Measurements from ENCODE around the gene DCUN1D4.
"Not testable (repeated sequence)": the region's sequence is repeated elsewhere in the genome, so short reads cannot be mapped to it uniquely, and the experiment has no call there.

The DCUN1D4 gene

GRCh38 chr4:51932261-51932660 lies 89.3 kb downstream of the DCUN1D4 start:
- no peaks in the 10 kb centered on the region for H3F3A ChIP-seq (ENCODE audit: insufficient read depth)
- no peaks in the 10 kb centered on the region for H3K79me2 ChIP-seq (ENCODE audit: insufficient read depth, low read length)
- no peaks in the 10 kb centered on the region for H3K9me3 ChIP-seq (ENCODE audit: insufficient read depth, low read length)
- no peak for TF ChIP-seq EZH2phosphoT487 (conservative IDR thresholded peaks at IDR 0.05; ENCODE audit: low read length)
- TF ChIP-seq, protein P1, sequence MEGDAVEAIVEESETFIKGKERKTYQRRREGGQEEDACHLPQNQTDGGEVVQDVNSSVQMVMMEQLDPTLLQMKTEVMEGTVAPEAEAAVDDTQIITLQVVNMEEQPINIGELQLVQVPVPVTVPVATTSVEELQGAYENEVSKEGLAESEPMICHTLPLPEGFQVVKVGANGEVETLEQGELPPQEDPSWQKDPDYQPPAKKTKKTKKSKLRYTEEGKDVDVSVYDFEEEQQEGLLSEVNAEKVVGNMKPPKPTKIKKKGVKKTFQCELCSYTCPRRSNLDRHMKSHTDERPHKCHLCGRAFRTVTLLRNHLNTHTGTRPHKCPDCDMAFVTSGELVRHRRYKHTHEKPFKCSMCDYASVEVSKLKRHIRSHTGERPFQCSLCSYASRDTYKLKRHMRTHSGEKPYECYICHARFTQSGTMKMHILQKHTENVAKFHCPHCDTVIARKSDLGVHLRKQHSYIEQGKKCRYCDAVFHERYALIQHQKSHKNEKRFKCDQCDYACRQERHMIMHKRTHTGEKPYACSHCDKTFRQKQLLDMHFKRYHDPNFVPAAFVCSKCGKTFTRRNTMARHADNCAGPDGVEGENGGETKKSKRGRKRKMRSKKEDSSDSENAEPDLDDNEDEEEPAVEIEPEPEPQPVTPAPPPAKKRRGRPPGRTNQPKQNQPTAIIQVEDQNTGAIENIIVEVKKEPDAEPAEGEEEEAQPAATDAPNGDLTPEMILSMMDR (IDR thresholded peaks at IDR 0.05; ENCODE audit: insufficient read depth, low read length, poor library complexity, severe bottlenecking) = no peak
- no peaks in the 10 kb centered on the region for H3K27me3 ChIP-seq (ENCODE audit: low read length)
- H3K27ac ChIP-seq (ENCODE audit: low read depth, low read length) = no peak overlapping the region
- no peak overlapping the region for H2AFZ ChIP-seq (ENCODE audit: low read depth, low read length, severe bottlenecking)
- no peak overlapping the region for H3K4me2 ChIP-seq (ENCODE audit: low read depth, low read length, poor library complexity, severe bottlenecking)
- H3K36me3 ChIP-seq (ENCODE audit: low read length) = no peaks in the 10 kb centered on the region
- no peaks in the 10 kb centered on the region for H4K20me1 ChIP-seq (ENCODE audit: low read depth, low read length)
- H3K9ac ChIP-seq (ENCODE audit: low read length) = no peak overlapping the region
- H3K9me2 ChIP-seq (replicated peaks; ENCODE audit: insufficient read depth, low read length) = no peaks in the 10 kb centered on the region
- no peak overlapping the region for H3K4me3 ChIP-seq (ENCODE audit: insufficient read depth, low read length, poor library complexity, severe bottlenecking)

- H3K9me2 ChIP-seq (replicated peaks; ENCODE audit: insufficient read depth, low read length) = no peaks in the 10 kb centered on the region
- H3K27ac ChIP-seq (ENCODE audit: low read depth, low read length) = no peak overlapping the region
- H3K9me3 ChIP-seq (ENCODE audit: insufficient read depth, low read length) = no peaks in the 10 kb centered on the region
- TF ChIP-seq, protein P1 (IDR thresholded peaks at IDR 0.05; ENCODE audit: insufficient read depth, low read length, poor library complexity, severe bottlenecking) = no peak
- no peak for TF ChIP-seq EZH2phosphoT487 (conservative IDR thresholded peaks at IDR 0.05; ENCODE audit: low read length)
- no peak overlapping the region for H3K4me3 ChIP-seq (ENCODE audit: insufficient read depth, low read length, poor library complexity, severe bottlenecking)
- no peaks in the 10 kb centered on the region for H3F3A ChIP-seq (ENCODE audit: insufficient read depth)
- no peaks in the 10 kb centered on the region for H3K79me2 ChIP-seq (ENCODE audit: insufficient read depth, low read length)
- H2AFZ ChIP-seq (ENCODE audit: low read depth, low read length, severe bottlenecking) = no peak overlapping the region
- no peaks in the 10 kb centered on the region for H3K27me3 ChIP-seq (ENCODE audit: low read length)
- H4K20me1 ChIP-seq (ENCODE audit: low read depth, low read length) = no peaks in the 10 kb centered on the region
- H3K9ac ChIP-seq (ENCODE audit: low read length) = no peak overlapping the region
- no peak overlapping the region for H3K4me2 ChIP-seq (ENCODE audit: low read depth, low read length, poor library complexity, severe bottlenecking)
- no peaks in the 10 kb centered on the region for H3K36me3 ChIP-seq (ENCODE audit: low read length)
Measured at GRCh38 chr4:51932684-51933083, 89.7 kb downstream of the DCUN1D4 start.

GRCh38 chr4:51940460-51940859 lies 97.5 kb downstream of the DCUN1D4 start:
- H3K4me3 ChIP-seq (ENCODE audit: insufficient read depth, low read length, poor library complexity, severe bottlenecking); H3K27me3 ChIP-seq (ENCODE audit: low read length); H2AFZ ChIP-seq (ENCODE audit: low read depth, low read length, severe bottlenecking); H3K9ac ChIP-seq (ENCODE audit: low read length); H3K27ac ChIP-seq (ENCODE audit: low read depth, low read length); H3K79me2 ChIP-seq (ENCODE audit: insufficient read depth, low read length); H3K9me3 ChIP-seq (ENCODE audit: insufficient read depth, low read length); H3F3A ChIP-seq (ENCODE audit: insufficient read depth); H3K4me2 ChIP-seq (ENCODE audit: low read depth, low read length, poor library complexity, severe bottlenecking); H3K36me3 ChIP-seq (ENCODE audit: low read length); H3K9me2 ChIP-seq (replicated peaks; ENCODE audit: insufficient read depth, low read length); H4K20me1 ChIP-seq (ENCODE audit: low read depth, low read length): not testable (repeated sequence)

DNA sequence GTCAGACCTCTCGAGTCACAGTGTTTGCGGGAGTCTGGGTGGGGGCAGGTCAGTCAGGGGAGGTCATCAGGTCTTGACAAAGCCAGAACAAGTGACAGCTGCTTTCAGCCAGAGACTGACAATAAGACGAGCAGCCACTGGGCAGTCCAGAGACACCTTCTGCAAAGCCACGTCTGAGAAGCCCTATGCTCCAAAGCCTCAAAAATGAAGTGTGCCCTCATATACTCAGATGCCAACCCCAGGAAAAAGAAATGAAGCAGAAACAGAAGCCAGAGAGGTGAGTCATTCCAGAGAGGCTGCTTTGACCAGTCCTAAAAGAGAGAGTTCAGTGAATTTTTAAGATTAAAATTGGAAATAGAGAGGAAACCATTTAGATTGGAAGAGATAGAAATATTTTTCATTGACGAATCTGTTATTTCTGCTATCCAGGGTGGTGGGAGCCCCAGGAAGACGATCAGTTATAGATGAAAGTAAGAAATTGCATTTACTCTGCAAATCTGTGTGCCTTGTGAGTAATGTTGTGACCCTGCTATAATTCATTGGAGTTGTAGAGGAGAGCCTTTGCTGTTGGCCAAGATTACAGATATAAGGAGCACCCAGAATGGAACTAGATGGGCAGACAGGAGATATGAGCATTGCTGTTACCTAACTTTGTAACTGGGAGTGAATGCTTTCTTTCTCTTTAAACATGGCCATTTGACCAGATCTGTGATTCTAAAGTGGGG lies 99.3 kb downstream of the DCUN1D4 start:
- H2AFZ ChIP-seq (ENCODE audit: low read depth, low read length, severe bottlenecking) = no peak overlapping the region
- TF ChIP-seq, protein P1 (IDR thresholded peaks at IDR 0.05; ENCODE audit: insufficient read depth, low read length, poor library complexity, severe bottlenecking) = no peak
- TF ChIP-seq EZH2phosphoT487 (conservative IDR thresholded peaks at IDR 0.05; ENCODE audit: low read length) = no peak
- H3K9ac ChIP-seq (ENCODE audit: low read length) = no peak overlapping the region
- H4K20me1 ChIP-seq (ENCODE audit: low read depth, low read length) = no peaks in the 10 kb centered on the region
- H3K36me3 ChIP-seq (ENCODE audit: low read length) = no peaks in the 10 kb centered on the region
- H3K4me3 ChIP-seq (ENCODE audit: insufficient read depth, low read length, poor library complexity, severe bottlenecking) = no peak overlapping the region
- no peaks in the 10 kb centered on the region for H3K9me3 ChIP-seq (ENCODE audit: insufficient read depth, low read length)
- no peak overlapping the region for H3K4me2 ChIP-seq (ENCODE audit: low read depth, low read length, poor library complexity, severe bottlenecking)
- no peak overlapping the region for H3K27ac ChIP-seq (ENCODE audit: low read depth, low read length)
- no peaks in the 10 kb centered on the region; the same call in 1 of the 2 replicates for H3K9me2 ChIP-seq (replicated peaks; ENCODE audit: insufficient read depth, low read length)
- H3K79me2 ChIP-seq (ENCODE audit: insufficient read depth, low read length) = no peaks in the 10 kb centered on the region
- H3F3A ChIP-seq (ENCODE audit: insufficient read depth) = no peaks in the 10 kb centered on the region
- H3K27me3 ChIP-seq (ENCODE audit: low read length) = no peaks in the 10 kb centered on the region

Measured in SU-DHL-6 (cell line).